IgD-negative memory B cell (primary cell): ENCODE results near the gene MAP3K5. TPM values are rescaled to one million over a fixed set of nuclear protein-coding genes. Genes with fewer than 3 reads are reported as not detected.

Experiments
- H3K27ac Mint-ChIP-seq, 3 donors: one replicate each; pipeline ENCODE4 v1.8.0; 2020 to 2022; ENCODE audit warnings: mild to moderate bottlenecking in 3 of 3, mixed read lengths in 3 of 3, moderate library complexity in 1 of 3
- H3K27me3 Mint-ChIP-seq: one replicate; pipeline ENCODE4 v1.8.0; 2021; ENCODE audit warnings: mixed read lengths
- H3K36me3 Mint-ChIP-seq: one replicate; pipeline ENCODE4 v1.8.0; 2020; ENCODE audit warnings: mild to moderate bottlenecking, mixed read lengths
- H3K4me1 Mint-ChIP-seq, 3 donors: one replicate each; pipeline ENCODE4 v1.8.0; 2020 to 2022; ENCODE audit warnings: mixed read lengths in 3 of 3, mild to moderate bottlenecking in 1 of 3
- H3K4me3 Mint-ChIP-seq, 4 donors: one replicate each; pipeline ENCODE4 v1.8.0; 2020 to 2022; ENCODE audit warnings: mild to moderate bottlenecking in 4 of 4, mixed read lengths in 4 of 4, moderate library complexity in 3 of 4
- H3K9me3 Mint-ChIP-seq, 3 donors: one replicate each; pipeline ENCODE4 v1.8.0; 2020 to 2021; ENCODE audit warnings: mixed read lengths in 3 of 3, mild to moderate bottlenecking in 1 of 3
- polyA plus RNA-seq: library from polyadenylated mRNA; unstranded; fragments of 300-500 nt; fragmentation: Illumina TruSeq; gene quantifications from one replicate; pipeline ENCODE4 v1.2.3, GENCODE V29; 2021

Gene MAP3K5
- polyA plus RNA-seq, 1 donor from 2014 or later: 6.0 TPM

- H3K4me1 Mint-ChIP-seq: peaks cover 0 to 15% (median 0%) of the 10 kb centered on the region in 3 donors
- H3K36me3 Mint-ChIP-seq: peaks cover 2% of the 10 kb centered on the region
- H3K27ac Mint-ChIP-seq: no peak overlapping the region
- peak overlapping the region in 1 of 4 donors; percentile 55 for H3K4me3 Mint-ChIP-seq
- H3K9me3 Mint-ChIP-seq: no peaks in the 10 kb centered on the region
- peaks cover 21% of the 10 kb centered on the region for H3K27me3 Mint-ChIP-seq
Observed at GRCh38 chr6:136526196-136526930, 265.9 kb downstream of the MAP3K5 start.

- Mint-ChIP-seq H3K36me3 (peaks cover 2% of the 10 kb centered on the region), H3K27ac (no peak overlapping the region), H3K9me3 (no peaks in the 10 kb centered on the region), H3K4me1 (peaks cover 0 to 15% (median 0%) of the 10 kb centered on the region in 3 donors), H3K27me3 (peaks cover 17% of the 10 kb centered on the region), H3K4me3 (no peak overlapping the region)
Observed at GRCh38 chr6:136525586-136526195, 266.6 kb downstream of the MAP3K5 start.

DNA sequence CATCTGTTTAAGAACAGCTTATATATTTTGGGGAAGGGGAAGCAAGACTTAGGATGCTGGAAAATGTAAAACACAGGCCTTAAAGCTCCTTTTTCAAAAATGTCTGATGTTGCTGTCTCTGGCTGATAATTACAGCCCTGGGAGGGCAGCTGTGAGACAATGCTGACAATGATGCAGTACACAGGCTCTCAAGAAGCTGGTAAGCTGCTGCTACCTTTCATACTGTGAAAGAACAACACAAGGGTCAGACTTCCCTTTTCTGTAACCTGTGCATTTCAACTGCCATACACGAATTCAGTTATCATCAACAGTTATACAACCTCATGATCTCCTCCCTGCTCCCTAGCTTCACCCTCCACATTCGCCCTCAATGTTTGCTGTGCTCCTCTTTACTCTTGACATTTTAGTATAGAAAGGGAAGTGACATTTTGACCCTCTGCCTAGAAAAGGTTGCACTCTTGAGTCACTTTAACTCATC is 267.3 kb downstream of the MAP3K5 start:
- peak overlapping the region in 1 of 3 donors; percentile 64 for H3K27ac Mint-ChIP-seq
- peaks cover 0 to 15% (median 0%) of the 10 kb centered on the region in 3 donors for H3K4me1 Mint-ChIP-seq
- H3K4me3 Mint-ChIP-seq: no peak overlapping the region
- peaks cover 20% of the 10 kb centered on the region for H3K27me3 Mint-ChIP-seq
- H3K9me3 Mint-ChIP-seq: no peaks in the 10 kb centered on the region
- H3K36me3 Mint-ChIP-seq: peaks cover 2% of the 10 kb centered on the region

- Mint-ChIP-seq H3K27me3 (peaks cover 20% of the 10 kb centered on the region), H3K9me3 (no peaks in the 10 kb centered on the region), H3K36me3 (no peaks in the 10 kb centered on the region), H3K4me3 (no peak overlapping the region), H3K27ac (no peak overlapping the region), H3K4me1 (peaks cover 0 to 15% (median 0%) of the 10 kb centered on the region in 3 donors)
Observed at GRCh38 chr6:136524339-136524935, 267.8 kb downstream of the MAP3K5 start.

DNA sequence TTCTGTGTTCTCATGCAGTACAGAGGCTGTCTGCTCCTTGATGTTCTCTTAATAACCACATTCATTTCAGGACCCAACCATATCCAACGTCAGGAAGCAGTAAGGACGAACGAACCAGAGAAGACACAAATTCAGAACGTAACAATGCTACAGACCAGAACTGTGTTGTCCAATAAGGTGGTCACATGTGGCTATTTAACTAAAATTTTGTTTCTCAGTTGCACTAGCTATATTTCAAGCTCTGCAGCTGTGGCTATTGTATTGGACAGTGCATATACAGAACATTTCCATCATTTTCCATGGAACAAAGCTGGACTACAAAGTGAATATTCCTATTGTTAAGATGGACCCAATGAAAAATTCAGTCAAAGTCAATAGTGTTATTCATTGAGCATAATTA is 269.1 kb downstream of the MAP3K5 start:
- Mint-ChIP-seq H3K27me3 (peaks cover 17% of the 10 kb centered on the region), H3K4me3 (no peak overlapping the region), H3K27ac (no peak overlapping the region), H3K4me1 (peaks cover 0 to 15% (median 0%) of the 10 kb centered on the region in 3 donors), H3K9me3 (no peaks in the 10 kb centered on the region), H3K36me3 (no peaks in the 10 kb centered on the region)

DNA sequence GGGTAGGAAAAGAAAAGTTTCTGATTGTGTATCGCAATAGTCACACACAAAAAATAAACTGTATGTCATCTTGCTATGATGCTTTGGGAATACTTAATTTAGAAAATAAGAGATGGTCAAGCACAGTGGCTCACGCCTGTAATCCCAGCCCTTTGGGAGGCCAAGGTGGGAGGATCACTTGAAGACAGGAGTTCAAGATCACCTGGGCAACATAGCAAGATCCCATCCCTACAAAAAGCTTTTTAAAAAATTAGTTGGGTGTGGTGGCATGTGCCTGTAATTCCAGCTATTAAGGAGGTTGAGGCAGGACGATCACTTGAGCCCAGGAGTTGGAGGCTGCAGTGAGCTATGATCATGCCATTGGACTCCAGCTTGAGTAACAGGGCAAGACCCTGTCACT is 269.6 kb downstream of the MAP3K5 start:
- Mint-ChIP-seq H3K9me3 (no peaks in the 10 kb centered on the region), H3K4me1 (peaks cover 0 to 15% (median 0%) of the 10 kb centered on the region in 3 donors), H3K27ac (no peak overlapping the region), H3K36me3 (no peaks in the 10 kb centered on the region), H3K4me3 (no peak overlapping the region), H3K27me3 (peaks cover 20% of the 10 kb centered on the region)

DNA sequence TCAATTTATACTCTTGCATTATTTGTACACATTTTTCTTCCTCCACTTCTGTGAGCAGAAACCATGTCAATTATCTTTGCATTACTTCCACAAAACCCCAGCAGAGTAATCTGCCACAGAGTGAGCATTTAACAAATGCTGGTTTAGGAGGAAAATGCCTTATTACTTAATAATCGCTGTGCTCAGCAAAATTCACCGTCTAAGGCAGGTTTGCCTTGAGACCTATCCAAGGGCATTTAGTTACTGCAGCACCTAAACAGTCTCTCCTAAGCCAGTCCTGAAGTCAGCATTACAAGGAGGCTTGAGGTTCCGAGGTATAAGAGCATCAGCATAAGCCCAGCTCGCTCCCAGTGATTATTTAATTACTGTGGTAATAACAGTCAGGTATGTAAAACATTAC is 270.4 kb downstream of the MAP3K5 start:
- Mint-ChIP-seq H3K36me3 (no peaks in the 10 kb centered on the region), H3K4me1 (peaks cover 0 to 14% (median 0%) of the 10 kb centered on the region in 3 donors), H3K4me3 (no peak overlapping the region), H3K27me3 (peaks cover 20% of the 10 kb centered on the region), H3K9me3 (no peaks in the 10 kb centered on the region), H3K27ac (no peak overlapping the region)

DNA sequence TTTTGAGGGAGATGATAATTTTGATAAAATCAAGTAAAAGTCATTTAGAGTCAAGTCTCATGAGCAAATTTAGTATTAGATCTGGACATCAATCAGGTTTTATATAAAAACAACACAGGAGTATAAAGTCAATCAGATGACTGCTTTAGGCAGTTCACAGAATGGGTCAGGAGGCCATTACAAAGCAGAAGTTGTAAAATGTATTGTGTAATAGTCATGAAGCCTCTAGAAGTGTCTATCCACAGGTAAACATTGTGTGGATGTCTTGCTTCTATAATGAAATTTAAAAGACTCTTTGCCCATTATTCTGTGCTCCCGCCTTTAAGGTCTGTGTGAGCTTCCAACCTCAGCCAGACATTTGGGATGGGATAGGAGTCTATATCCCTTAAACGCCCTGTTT is 270.9 kb downstream of the MAP3K5 start:
- H3K9me3 Mint-ChIP-seq: no peaks in the 10 kb centered on the region
- H3K27ac Mint-ChIP-seq: no peak overlapping the region
- peaks cover 20% of the 10 kb centered on the region for H3K27me3 Mint-ChIP-seq
- H3K36me3 Mint-ChIP-seq: no peaks in the 10 kb centered on the region
- H3K4me3 Mint-ChIP-seq: no peak overlapping the region
- peaks cover 0 to 11% (median 0%) of the 10 kb centered on the region in 3 donors for H3K4me1 Mint-ChIP-seq

DNA sequence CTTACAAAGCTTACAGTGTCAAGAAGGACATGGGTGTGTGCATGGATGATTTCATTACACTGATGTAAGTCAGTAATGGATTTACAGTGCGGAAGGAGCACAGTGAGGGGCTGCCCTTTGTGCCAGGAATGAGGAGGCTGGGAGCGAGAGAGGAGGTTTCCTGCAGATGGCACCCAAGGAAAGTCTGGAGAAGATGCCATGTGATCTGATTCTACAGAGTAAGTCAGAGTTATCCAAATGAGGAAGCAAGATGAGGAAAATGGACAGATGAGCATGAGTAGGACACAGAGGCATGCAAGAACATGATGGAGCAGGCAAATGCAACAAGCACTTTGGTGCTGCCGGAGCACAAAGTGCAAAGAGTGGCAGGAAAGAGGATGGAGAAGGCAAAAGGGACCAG is 271.8 kb downstream of the MAP3K5 start:
- Mint-ChIP-seq H3K9me3 (no peaks in the 10 kb centered on the region), H3K4me3 (no peak overlapping the region), H3K27ac (no peak overlapping the region), H3K36me3 (no peaks in the 10 kb centered on the region), H3K4me1 (peaks cover 0 to 7% (median 0%) of the 10 kb centered on the region in 3 donors), H3K27me3 (peaks cover 14% of the 10 kb centered on the region)

- peaks cover 10% of the 10 kb centered on the region for H3K27me3 Mint-ChIP-seq
- H3K9me3 Mint-ChIP-seq: no peaks in the 10 kb centered on the region
- H3K36me3 Mint-ChIP-seq: peaks cover 3% of the 10 kb centered on the region
- no peak overlapping the region for H3K4me3 Mint-ChIP-seq
- H3K4me1 Mint-ChIP-seq: no peaks in the 10 kb centered on the region
- H3K27ac Mint-ChIP-seq: no peak overlapping the region
Observed at GRCh38 chr6:136517582-136517981, 274.7 kb downstream of the MAP3K5 start.

- Mint-ChIP-seq H3K9me3 (no peaks in the 10 kb centered on the region), H3K4me3 (no peak overlapping the region), H3K4me1 (no peaks in the 10 kb centered on the region), H3K27ac (no peak overlapping the region), H3K27me3 (peaks cover 10% of the 10 kb centered on the region), H3K36me3 (peaks cover 3% of the 10 kb centered on the region)
Observed at GRCh38 chr6:136517002-136517401, 275.3 kb downstream of the MAP3K5 start.

GRCh38 chr6:136514591-136514990 is 277.7 kb downstream of the MAP3K5 start:
- peaks cover 3% of the 10 kb centered on the region for H3K36me3 Mint-ChIP-seq
- no peaks in the 10 kb centered on the region for H3K4me1 Mint-ChIP-seq
- peaks cover 8% of the 10 kb centered on the region for H3K27me3 Mint-ChIP-seq
- H3K27ac Mint-ChIP-seq: no peak overlapping the region
- H3K9me3 Mint-ChIP-seq: no peaks in the 10 kb centered on the region
- no peak overlapping the region for H3K4me3 Mint-ChIP-seq

DNA sequence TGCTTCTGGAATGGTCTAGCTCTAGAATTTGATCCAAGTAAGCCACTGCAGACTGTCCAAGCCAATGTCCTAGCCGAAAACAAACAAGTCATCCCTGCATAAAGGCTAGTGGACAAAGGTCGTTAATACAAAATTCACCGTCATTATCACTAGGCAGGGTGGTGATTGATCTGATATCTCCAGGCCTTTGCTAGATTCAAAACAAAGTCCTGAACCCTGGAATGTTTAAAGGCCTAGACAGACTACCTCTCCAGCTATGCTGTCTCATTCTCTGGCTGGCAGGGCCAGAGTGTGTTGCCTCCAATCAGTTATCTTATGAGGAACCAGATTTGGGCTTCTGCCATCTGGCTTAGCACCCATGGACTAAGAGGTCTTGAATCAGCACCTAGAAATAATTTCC is 280.4 kb downstream of the MAP3K5 start:
- H3K27me3 Mint-ChIP-seq: peaks cover 5% of the 10 kb centered on the region
- no peaks in the 10 kb centered on the region for H3K4me1 Mint-ChIP-seq
- no peak overlapping the region for H3K4me3 Mint-ChIP-seq
- peaks cover 3% of the 10 kb centered on the region for H3K36me3 Mint-ChIP-seq
- H3K9me3 Mint-ChIP-seq: no peaks in the 10 kb centered on the region
- no peak overlapping the region for H3K27ac Mint-ChIP-seq

- no peaks in the 10 kb centered on the region for H3K9me3 Mint-ChIP-seq
- H3K36me3 Mint-ChIP-seq: peaks cover 3% of the 10 kb centered on the region
- no peak overlapping the region for H3K4me3 Mint-ChIP-seq
- no peaks in the 10 kb centered on the region for H3K4me1 Mint-ChIP-seq
- no peak overlapping the region for H3K27ac Mint-ChIP-seq
- H3K27me3 Mint-ChIP-seq: peaks cover 5% of the 10 kb centered on the region
Observed at GRCh38 chr6:136511397-136511796, 280.9 kb downstream of the MAP3K5 start.

DNA sequence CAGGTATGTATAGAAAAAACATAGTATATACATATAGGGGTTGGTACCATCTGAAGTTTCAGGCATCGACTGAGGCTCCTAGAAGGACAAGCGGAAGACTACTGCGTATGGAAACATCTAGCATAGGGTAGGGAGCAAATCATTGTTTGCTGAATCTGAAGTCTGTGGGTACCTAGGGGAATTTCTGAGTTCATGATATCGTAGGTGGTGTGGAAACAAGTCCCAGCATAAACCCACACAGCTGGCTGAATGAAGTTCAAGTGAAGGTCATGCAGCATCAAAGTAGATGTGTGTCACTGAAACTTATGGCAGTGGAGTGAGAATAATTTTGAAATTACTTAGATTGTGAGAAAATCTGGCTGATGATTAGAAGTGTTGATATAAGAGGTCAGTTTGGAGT is 281.5 kb downstream of the MAP3K5 start:
- Mint-ChIP-seq H3K4me3 (no peak overlapping the region), H3K27ac (no peak overlapping the region), H3K9me3 (no peaks in the 10 kb centered on the region), H3K27me3 (peaks cover 5% of the 10 kb centered on the region), H3K4me1 (no peaks in the 10 kb centered on the region), H3K36me3 (peaks cover 3% of the 10 kb centered on the region)
